Esophagus squamous epithelium (tissue), 4 donors: ENCODE results near the gene MAPKAPK3.

ENCODE experiments used
- CTCF ChIP-seq, 6 experiments: fragments of 450-650 bp in 4 of 6; fragments of 200-600 bp in 2 of 6; sonication (generic) in 2 of 6; IDR thresholded peaks; one replicate each; pipeline ENCODE4 v1.5.1; 2016 to 2019; ENCODE audit warnings: antibody characterized with exemption in 6 of 6, mild to moderate bottlenecking in 4 of 6, moderate library complexity in 4 of 6
- POLR2A ChIP-seq, 4 donors: fragments of 450-650 bp; IDR thresholded peaks; one replicate each; pipeline ENCODE4 v1.6.1; 2017; ENCODE audit warnings: antibody characterized with exemption in 4 of 4, mild to moderate bottlenecking in 4 of 4, moderate library complexity in 3 of 4

GRCh38 chr3:50580683-50581458, 36.1 kb upstream of the MAPKAPK3 start:
- TF ChIP-seq CTCF (IDR thresholded peaks at IDR 0.05) (no peak), POLR2A (IDR thresholded peaks at IDR 0.05) (no peak)
